ENCODE results near the gene DEPDC4. TPM values are rescaled to one million over a fixed set of nuclear protein-coding genes. Genes with fewer than 3 reads are reported as not detected.
"Not testable (repeated sequence)": the region's sequence is repeated elsewhere in the genome, so short reads cannot be mapped to it uniquely, and the experiment has no call there.

DEPDC4 gene
- polyA plus RNA-seq, 1 donor from 2014 or later: 1.2 TPM

DNA sequence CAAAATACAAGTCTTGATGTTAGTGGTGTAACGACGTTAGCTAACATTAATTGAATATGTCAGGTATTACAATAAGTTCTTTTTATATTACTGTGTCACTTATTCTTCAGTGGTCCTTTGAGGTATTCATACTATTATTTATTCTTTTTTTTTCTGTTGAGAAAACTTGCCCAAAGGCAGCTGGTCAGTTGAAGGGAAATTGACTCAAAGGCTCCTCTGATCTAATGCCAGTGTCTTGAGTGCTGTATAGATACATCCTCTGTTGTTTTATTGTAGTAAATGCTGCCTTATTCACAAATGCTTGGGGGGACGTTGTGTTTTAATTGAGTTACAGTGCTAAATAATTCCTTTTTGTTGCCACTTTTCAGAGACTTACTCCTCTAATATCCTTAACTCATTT, 23.1 kb upstream of the DEPDC4 start:
- Histone ChIP-seq H2AFZ (ENCODE audit: low read depth, low read length) (no peak overlapping the region), H3K4me2 (ENCODE audit: low read length) (no peak overlapping the region), H3K27me3 (ENCODE audit: insufficient read depth, low read depth, low read length) (no peaks in the 10 kb centered on the region), H3K9me2 (ENCODE audit: insufficient read depth, low read length) (no peaks in the 10 kb centered on the region), H3K79me2 (replicated peaks; ENCODE audit: insufficient read depth, low read length) (peaks cover 17% of the 10 kb centered on the region), H3K9me3 (ENCODE audit: low read length) (no peaks in the 10 kb centered on the region), H3K4me3 (ENCODE audit: low read length) (no peak overlapping the region), H3F3A (ENCODE audit: insufficient read depth, low read length, poor library complexity, severe bottlenecking) (no peaks in the 10 kb centered on the region), H3K9ac (ENCODE audit: low read length) (no peak overlapping the region), H3K36me3 (ENCODE audit: insufficient read depth, low read length) (no peaks in the 10 kb centered on the region), H3K27ac (ENCODE audit: low read length) (no peak overlapping the region), H4K20me1 (ENCODE audit: insufficient read depth) (no peaks in the 10 kb centered on the region)
- TF ChIP-seq EP300 (conservative IDR thresholded peaks at IDR 0.05; ENCODE audit: poor library complexity, severe bottlenecking) (no peak), SMC3 (conservative IDR thresholded peaks at IDR 0.05; ENCODE audit: poor library complexity) (no peak), EZH2 (IDR thresholded peaks at IDR 0.05; ENCODE audit: borderline replicate concordance, insufficient read depth, low read length, poor library complexity, severe bottlenecking) (no peak), POLR2AphosphoS5 (IDR thresholded peaks at IDR 0.05) (no peak), RAD21 (conservative IDR thresholded peaks at IDR 0.05) (no peak), MXI1 (conservative IDR thresholded peaks at IDR 0.05; ENCODE audit: poor library complexity, severe bottlenecking) (no peak), REST (IDR thresholded peaks at IDR 0.05; ENCODE audit: borderline replicate concordance) (no peak), TAF1 (IDR thresholded peaks at IDR 0.05; ENCODE audit: low read depth) (no peak)
- TF ChIP-seq, protein P1, sequence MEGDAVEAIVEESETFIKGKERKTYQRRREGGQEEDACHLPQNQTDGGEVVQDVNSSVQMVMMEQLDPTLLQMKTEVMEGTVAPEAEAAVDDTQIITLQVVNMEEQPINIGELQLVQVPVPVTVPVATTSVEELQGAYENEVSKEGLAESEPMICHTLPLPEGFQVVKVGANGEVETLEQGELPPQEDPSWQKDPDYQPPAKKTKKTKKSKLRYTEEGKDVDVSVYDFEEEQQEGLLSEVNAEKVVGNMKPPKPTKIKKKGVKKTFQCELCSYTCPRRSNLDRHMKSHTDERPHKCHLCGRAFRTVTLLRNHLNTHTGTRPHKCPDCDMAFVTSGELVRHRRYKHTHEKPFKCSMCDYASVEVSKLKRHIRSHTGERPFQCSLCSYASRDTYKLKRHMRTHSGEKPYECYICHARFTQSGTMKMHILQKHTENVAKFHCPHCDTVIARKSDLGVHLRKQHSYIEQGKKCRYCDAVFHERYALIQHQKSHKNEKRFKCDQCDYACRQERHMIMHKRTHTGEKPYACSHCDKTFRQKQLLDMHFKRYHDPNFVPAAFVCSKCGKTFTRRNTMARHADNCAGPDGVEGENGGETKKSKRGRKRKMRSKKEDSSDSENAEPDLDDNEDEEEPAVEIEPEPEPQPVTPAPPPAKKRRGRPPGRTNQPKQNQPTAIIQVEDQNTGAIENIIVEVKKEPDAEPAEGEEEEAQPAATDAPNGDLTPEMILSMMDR (IDR thresholded peaks at IDR 0.05; ENCODE audit: poor library complexity, severe bottlenecking): no peak

DNA sequence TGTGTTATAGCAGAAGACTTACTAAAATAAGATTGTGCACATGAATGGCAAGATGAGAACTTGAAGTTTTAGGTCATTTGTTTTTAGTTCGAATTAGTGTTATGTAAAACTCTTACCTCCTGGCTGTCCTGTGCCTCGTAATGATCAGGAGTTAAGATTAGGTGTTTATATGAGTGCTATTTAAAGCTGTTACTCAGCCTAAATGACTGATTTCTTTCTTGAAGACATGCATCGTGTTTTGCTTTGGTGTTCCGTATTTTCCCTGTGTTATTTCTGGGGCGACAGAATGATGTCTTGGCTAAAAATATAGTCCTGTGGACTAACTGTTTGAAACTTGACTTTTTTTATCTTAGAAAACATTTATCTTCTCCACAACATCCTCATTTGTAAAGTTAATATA, 22.2 kb upstream of the DEPDC4 start:
- Histone ChIP-seq H3K9me3 (ENCODE audit: low read length) (no peaks in the 10 kb centered on the region), H3K9me2 (ENCODE audit: insufficient read depth, low read length) (no peaks in the 10 kb centered on the region), H3K4me3 (ENCODE audit: low read length) (no peak overlapping the region), H3K9ac (ENCODE audit: low read length) (no peak overlapping the region), H3K79me2 (replicated peaks; ENCODE audit: insufficient read depth, low read length) (peaks cover 17% of the 10 kb centered on the region), H3K4me2 (ENCODE audit: low read length) (no peak overlapping the region), H2AFZ (ENCODE audit: low read depth, low read length) (no peak overlapping the region), H3K36me3 (ENCODE audit: insufficient read depth, low read length) (no peaks in the 10 kb centered on the region), H3F3A (ENCODE audit: insufficient read depth, low read length, poor library complexity, severe bottlenecking) (no peaks in the 10 kb centered on the region), H4K20me1 (ENCODE audit: insufficient read depth) (no peaks in the 10 kb centered on the region), H3K27me3 (ENCODE audit: insufficient read depth, low read depth, low read length) (no peaks in the 10 kb centered on the region), H3K27ac (ENCODE audit: low read length) (no peak overlapping the region)
- TF ChIP-seq EP300 (conservative IDR thresholded peaks at IDR 0.05; ENCODE audit: poor library complexity, severe bottlenecking) (no peak), SMC3 (conservative IDR thresholded peaks at IDR 0.05; ENCODE audit: poor library complexity) (no peak)

DNA sequence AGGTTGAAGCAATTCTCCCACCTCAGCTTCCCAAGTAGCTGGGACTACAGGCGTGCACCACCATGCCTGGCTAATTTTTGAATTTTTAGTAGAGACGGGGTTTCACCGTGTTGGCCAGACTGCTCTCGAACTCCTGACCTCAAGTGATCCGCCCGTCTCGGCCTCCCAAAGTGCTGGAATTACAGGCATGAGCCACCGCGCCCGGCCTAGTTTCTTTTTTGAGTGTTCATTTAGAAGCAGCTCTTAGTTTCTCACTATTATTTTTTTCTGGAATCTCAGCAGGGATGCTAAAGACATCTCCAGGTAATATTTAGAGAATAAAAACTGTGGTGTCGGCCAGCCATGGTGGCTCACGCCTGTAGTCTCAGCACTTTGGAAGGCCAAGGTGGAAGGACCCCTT, 17.7 kb upstream of the DEPDC4 start:
- H4K20me1 ChIP-seq (ENCODE audit: insufficient read depth); H3K9me3 ChIP-seq (ENCODE audit: low read length); H3K9me2 ChIP-seq (ENCODE audit: insufficient read depth, low read length); H2AFZ ChIP-seq (ENCODE audit: low read depth, low read length); H3K36me3 ChIP-seq (ENCODE audit: insufficient read depth, low read length); H3K9ac ChIP-seq (ENCODE audit: low read length); H3K4me3 ChIP-seq (ENCODE audit: low read length); H3K27me3 ChIP-seq (ENCODE audit: insufficient read depth, low read depth, low read length); H3K4me2 ChIP-seq (ENCODE audit: low read length); H3K27ac ChIP-seq (ENCODE audit: low read length); H3F3A ChIP-seq (ENCODE audit: insufficient read depth, low read length, poor library complexity, severe bottlenecking): not testable (repeated sequence)
- H3K79me2 ChIP-seq (replicated peaks; ENCODE audit: insufficient read depth, low read length): peaks cover 35% of the 10 kb centered on the region

Data from neural cell (in vitro differentiated cells).